Neural cell (in vitro differentiated cells): Measurements from ENCODE around the gene SLC1A1.
"Not testable (repeated sequence)": the region's sequence is repeated elsewhere in the genome, so short reads cannot be mapped to it uniquely, and the experiment has no call there.

Experiments used
- EP300 ChIP-seq: fragments of 450-650 bp; conservative IDR thresholded peaks from 2 replicates; pipeline ENCODE4 v1.6.1; 2014; ENCODE audit warnings: antibody characterized with exemption, mild to moderate bottlenecking, moderate library complexity; ENCODE audit not compliant: poor library complexity, severe bottlenecking
- EZH2 ChIP-seq: fragments of 200-600, 300-800 bp; shearing (Covaris generic), sonication (generic); IDR thresholded peaks from 2 replicates; pipeline ENCODE4 v1.6.1; 2014; ENCODE audit warnings: antibody characterized with exemption, low read length, borderline replicate concordance, mild to moderate bottlenecking; ENCODE audit not compliant: insufficient read depth, poor library complexity, severe bottlenecking
- MXI1 ChIP-seq: fragments of 450-650 bp; conservative IDR thresholded peaks from 2 replicates; pipeline ENCODE4 v1.6.1; 2014; ENCODE audit warnings: antibody characterized with exemption, mild to moderate bottlenecking; ENCODE audit not compliant: poor library complexity, severe bottlenecking
- POLR2AphosphoS5 ChIP-seq: IDR thresholded peaks from 2 replicates; pipeline ENCODE4 v1.6.1; 2012
- RAD21 ChIP-seq: fragments of 450-650 bp; conservative IDR thresholded peaks from 2 replicates; pipeline ENCODE4 v1.6.1; 2014; ENCODE audit warnings: antibody characterized with exemption, mild to moderate bottlenecking, moderate library complexity
- SMC3 ChIP-seq: fragments of 450-650 bp; conservative IDR thresholded peaks from 2 replicates; pipeline ENCODE4 v1.6.1; 2014; ENCODE audit warnings: antibody characterized with exemption, mild to moderate bottlenecking, moderate library complexity; ENCODE audit not compliant: poor library complexity
- TAF1 ChIP-seq: IDR thresholded peaks from 2 replicates; pipeline ENCODE4 v1.6.1; 2012; ENCODE audit warnings: low read depth
- TF ChIP-seq, protein P1 (sequence below): fragments of 450-650 bp; IDR thresholded peaks from 2 replicates; pipeline ENCODE4 v1.5.1; 2014; ENCODE audit warnings: antibody characterized with exemption, mild to moderate bottlenecking, moderate library complexity; ENCODE audit not compliant: poor library complexity, severe bottlenecking
- TF ChIP-seq, protein P2 (sequence below): IDR thresholded peaks from 2 replicates; pipeline ENCODE4 v1.6.1; 2012; ENCODE audit warnings: borderline replicate concordance

DNA sequence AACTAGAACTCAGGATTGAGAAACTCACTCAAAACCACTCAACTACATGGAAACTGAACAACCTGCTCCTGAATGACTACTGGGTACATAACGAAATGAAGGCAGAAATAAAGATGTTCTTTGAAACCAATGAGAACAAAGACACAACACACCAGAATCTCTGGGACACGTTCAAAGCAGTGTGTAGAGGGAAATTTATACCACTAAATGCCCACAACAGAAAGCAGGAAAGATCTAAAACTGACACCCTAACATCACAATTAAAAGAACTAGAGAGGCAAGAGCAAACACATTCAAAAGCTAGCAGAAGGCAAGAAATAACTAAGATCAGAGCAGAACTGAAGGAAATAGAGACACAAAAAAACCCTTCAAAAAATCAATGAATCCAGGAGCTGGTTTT is 43.6 kb downstream of the SLC1A1 start:
- TF ChIP-seq, protein P1, sequence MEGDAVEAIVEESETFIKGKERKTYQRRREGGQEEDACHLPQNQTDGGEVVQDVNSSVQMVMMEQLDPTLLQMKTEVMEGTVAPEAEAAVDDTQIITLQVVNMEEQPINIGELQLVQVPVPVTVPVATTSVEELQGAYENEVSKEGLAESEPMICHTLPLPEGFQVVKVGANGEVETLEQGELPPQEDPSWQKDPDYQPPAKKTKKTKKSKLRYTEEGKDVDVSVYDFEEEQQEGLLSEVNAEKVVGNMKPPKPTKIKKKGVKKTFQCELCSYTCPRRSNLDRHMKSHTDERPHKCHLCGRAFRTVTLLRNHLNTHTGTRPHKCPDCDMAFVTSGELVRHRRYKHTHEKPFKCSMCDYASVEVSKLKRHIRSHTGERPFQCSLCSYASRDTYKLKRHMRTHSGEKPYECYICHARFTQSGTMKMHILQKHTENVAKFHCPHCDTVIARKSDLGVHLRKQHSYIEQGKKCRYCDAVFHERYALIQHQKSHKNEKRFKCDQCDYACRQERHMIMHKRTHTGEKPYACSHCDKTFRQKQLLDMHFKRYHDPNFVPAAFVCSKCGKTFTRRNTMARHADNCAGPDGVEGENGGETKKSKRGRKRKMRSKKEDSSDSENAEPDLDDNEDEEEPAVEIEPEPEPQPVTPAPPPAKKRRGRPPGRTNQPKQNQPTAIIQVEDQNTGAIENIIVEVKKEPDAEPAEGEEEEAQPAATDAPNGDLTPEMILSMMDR, result not testable (repeated sequence)
- TF ChIP-seq EZH2, EP300, POLR2AphosphoS5, TAF1, SMC3, MXI1, RAD21: not testable (repeated sequence)
- TF ChIP-seq, protein P2, sequence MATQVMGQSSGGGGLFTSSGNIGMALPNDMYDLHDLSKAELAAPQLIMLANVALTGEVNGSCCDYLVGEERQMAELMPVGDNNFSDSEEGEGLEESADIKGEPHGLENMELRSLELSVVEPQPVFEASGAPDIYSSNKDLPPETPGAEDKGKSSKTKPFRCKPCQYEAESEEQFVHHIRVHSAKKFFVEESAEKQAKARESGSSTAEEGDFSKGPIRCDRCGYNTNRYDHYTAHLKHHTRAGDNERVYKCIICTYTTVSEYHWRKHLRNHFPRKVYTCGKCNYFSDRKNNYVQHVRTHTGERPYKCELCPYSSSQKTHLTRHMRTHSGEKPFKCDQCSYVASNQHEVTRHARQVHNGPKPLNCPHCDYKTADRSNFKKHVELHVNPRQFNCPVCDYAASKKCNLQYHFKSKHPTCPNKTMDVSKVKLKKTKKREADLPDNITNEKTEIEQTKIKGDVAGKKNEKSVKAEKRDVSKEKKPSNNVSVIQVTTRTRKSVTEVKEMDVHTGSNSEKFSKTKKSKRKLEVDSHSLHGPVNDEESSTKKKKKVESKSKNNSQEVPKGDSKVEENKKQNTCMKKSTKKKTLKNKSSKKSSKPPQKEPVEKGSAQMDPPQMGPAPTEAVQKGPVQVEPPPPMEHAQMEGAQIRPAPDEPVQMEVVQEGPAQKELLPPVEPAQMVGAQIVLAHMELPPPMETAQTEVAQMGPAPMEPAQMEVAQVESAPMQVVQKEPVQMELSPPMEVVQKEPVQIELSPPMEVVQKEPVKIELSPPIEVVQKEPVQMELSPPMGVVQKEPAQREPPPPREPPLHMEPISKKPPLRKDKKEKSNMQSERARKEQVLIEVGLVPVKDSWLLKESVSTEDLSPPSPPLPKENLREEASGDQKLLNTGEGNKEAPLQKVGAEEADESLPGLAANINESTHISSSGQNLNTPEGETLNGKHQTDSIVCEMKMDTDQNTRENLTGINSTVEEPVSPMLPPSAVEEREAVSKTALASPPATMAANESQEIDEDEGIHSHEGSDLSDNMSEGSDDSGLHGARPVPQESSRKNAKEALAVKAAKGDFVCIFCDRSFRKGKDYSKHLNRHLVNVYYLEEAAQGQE, result not testable (repeated sequence)
